Stimulated activated CD8-positive, alpha-beta memory T cell treated with anti-CD3 and anti-CD28 coated beads, Interleukin-12 subunit alpha, Interleukin-12 subunit beta, amount 100 ng/mL, for 1 hour (primary cell): ENCODE results near the gene SNRNP27.

Experiments
- DNase-seq: peaks from one replicate; pipeline ENCODE4 v3.0.0-alpha.2; 2020; ENCODE audit warnings: low read depth

The SNRNP27 gene

DNA sequence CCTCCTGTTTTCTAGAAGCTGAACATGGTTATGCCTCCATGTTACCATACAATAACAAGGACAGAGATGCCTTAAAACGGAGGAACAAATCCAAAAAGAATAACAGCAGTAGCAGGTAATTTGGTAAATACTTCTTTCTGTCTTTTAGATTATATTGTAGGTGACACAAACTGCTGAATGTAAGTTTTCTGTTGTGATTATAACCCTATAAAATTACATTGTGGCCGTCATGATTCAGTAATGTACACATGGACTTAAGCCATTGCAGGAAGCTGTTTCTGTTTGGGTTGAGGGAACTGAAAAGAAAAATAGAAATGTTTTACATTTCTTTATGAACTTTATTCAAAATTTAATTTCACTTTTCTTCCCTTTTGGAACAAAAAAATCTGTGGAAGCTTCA, 22.4 kb downstream of the SNRNP27 start:
- no peak for DNase-seq

DNA sequence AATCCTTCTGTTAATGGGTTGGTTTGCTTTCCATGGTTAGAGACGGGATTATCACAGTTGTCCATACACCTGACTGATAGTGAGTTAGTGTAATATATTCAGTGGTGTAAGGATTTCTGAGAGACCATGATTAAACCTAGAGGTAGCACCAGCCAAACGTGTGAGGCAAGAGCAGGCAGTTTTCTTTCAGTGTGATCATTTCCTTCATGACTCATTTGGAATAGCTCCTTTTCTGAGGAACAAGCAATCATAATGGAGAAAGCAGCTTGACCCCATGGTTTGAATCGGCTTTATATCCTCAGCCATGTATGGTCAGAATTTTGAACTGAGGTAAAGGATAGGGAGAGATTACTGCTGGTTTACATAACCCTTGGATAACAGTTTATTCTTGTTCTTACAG, 24.1 kb downstream of the SNRNP27 start:
- DNase-seq = no peak

- no peak for DNase-seq
Measured at GRCh38 chr2:69918401-69918800, 24.6 kb downstream of the SNRNP27 start.

- no peak for DNase-seq
Measured at GRCh38 chr2:69923116-69923515, 29.4 kb downstream of the SNRNP27 start.

GRCh38 chr2:69926849-69927515, 33.2 kb downstream of the SNRNP27 start:
- DNase-seq = no peak

DNA sequence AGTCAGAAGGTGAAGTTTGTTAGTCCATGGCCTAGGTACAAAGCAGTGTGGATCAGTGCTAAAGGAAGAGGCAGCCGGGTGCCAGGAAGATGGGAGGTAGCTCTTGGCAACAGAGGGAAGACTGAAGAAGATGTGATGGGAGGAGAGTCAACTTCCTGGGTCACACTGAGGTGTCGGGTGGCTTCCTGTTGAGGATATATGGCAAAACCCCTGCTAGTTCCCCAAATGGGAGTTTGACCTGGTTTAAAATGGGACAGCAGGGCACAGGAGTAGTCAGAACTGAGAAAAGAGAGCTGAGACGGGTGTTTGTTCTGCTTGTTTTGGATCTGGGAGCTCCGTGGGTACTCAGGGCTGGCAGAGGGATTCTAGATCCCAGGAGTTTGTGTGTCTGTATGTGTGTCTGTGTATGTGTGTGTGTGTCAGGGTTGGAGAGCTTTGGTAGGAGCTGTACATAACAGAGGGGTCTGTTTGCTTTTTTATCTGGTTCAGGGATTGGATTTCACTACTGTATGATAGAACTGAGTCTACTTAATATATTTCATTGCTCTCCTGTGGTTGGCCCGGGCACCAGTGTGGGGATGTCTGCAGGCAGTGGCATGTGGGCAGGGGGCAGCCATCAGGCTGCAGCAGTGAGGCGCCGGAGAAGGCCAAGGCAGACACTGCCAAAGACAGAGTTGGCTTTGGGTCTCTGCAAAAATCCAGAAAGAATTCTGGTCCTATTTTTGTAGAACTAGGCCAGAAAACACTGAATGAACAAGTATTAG, 38.3 kb downstream of the SNRNP27 start:
- DNase-seq = no peak

DNA sequence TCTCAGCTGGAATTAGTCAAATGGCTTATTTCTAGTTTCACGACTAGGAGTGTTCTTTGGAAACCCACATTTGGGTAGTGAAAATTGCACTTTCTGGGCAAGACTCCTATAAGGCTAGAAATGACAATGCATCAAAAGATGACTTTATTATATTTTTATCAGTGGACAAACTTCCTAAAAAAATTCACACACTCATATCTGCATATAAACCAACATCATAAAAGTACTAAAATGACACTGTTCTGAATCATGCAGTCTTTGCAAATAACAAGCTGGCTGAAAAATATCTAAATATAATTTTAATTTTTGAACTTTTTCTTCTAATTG, 38.8 kb downstream of the SNRNP27 start:
- DNase-seq = no peak

DNA sequence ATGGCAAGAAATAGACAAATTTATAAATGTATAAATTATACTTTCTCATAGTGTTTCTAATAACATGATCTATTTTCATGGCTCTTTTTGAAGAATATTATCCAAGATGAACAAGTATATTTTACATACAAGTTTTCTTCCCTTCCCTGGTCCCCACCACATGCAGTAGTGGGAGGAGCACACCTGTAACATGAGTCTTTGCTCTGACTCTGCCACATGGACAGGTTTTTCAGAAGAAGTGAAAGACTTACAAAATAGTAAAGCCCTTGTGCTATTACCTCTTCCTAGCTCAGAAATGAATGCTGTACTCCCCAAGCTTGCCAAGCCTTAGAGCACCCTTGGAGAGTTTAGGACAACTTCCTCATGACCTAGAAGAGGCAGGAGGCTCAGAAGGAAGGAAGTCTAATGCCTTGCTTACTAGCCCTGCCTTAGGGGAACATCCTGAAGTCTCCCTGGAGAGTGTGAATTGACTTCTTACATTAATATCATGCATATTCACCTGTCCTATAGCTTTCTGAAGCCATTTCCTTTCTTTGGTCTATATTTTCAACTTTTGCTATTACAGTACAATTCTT, 39.6 kb downstream of the SNRNP27 start:
- no peak for DNase-seq

DNA sequence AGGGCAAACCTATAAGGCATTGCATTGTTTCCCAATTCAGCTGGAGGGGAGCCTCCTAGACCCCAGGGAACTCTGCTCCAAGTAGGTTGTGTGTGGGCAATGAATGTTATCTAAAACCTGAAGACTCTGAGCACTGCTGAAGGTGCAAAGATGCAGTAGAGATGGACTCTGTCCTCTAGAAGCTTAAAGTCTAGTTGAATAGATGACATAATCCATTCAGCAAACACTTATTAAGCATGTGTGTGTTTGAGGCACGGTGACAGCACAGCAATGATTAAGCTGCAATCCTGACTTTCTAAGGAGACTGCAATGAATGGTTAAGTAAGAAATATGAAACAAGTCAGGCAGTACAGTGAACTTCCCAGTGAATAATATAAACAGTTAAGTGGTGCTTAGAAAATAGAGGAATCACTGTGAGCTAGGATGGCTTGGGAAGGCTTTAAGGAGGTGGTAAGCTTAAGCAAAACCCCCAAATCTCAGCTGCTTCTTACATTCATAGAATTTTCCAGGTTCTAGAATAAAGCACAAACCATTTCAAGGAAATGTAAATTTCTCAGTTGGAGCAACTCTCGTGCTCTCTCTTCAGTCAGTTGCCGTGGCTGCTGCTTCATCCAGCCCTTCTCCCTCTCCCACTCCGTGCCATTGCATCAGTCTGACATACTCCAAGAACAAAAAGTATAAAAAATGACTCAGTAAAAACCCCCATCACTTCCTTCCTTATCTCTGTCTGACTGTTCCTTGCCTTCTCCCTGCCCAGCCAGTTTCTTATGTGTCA, 40.3 kb downstream of the SNRNP27 start:
- no peak for DNase-seq

DNA sequence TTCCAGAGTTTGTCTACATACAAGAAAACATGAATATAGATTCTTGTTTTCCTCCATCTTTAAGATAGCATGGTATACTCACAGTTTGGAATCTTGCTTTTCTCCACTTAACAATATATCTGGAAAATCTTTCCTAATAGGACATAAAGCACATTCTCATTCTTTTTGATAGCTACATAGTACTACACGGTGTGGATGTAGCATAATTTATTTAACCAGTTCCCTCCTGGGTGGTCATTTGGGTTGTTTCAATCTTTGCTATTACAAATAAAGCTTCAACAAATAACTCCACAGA, 40.8 kb downstream of the SNRNP27 start:
- no peak for DNase-seq

- DNase-seq = no peak
Measured at GRCh38 chr2:69935011-69935410, 41.3 kb downstream of the SNRNP27 start.

DNA sequence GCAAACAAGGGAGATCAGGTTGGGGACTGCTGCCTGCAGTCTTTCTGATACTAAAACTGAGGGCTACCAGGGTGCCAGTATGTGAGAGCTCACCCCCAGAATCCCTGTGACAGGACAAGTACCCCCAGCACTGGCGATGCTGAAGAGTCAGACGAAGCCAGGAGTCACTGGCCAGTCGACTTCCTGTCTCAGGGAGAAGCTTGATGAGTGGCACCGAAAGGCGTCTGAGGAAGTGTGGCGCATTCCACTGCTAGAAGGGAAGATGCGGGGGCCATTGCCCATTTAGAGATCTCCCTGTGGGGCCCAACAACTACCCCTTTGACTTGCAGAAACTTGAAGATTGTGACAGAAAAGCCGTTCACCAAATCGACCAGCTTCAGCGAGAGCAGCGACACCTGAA, 43.1 kb downstream of the SNRNP27 start:
- DNase-seq = no peak

DNA sequence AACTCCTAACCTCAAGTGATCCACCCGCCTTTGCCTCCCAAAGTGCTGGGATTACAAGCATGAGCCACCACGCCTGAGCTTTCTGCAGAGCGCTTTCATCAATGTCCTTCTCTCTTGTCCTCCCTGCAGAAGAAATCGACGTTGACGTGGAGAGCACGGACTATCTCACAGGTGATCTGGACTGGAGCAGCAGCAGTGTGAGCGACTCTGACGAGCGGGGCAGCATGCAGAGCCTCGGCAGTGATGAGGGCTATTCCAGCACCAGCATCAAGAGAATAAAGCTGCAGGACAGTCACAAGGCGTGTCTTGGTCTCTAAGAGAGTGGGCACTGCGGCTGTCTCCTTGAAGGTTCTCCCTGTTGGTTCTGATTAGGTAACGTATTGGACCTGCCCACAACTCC, 44.2 kb downstream of the SNRNP27 start:
- DNase-seq = no peak

DNA sequence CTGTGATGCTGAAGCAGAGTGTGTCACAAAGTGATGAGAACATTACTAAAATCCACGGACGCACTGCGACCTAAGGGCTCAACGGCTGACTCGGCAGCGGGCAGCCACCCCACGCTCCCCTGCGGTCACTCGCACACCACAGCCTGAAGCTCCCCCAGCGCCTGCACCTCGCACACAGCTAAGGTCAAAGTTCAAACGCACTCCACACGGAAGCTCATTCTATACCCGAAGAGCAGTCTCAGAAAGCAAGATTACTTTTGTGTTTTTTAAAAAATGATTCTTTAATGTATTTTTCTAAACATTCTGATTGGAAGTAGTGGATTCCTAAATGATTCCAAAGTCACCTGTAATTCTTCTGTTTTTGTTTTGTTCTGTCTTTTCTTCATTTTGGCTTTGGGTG, 46.0 kb downstream of the SNRNP27 start:
- DNase-seq = no peak

GRCh38 chr2:69940691-69941090, 46.9 kb downstream of the SNRNP27 start:
- no peak for DNase-seq

DNA sequence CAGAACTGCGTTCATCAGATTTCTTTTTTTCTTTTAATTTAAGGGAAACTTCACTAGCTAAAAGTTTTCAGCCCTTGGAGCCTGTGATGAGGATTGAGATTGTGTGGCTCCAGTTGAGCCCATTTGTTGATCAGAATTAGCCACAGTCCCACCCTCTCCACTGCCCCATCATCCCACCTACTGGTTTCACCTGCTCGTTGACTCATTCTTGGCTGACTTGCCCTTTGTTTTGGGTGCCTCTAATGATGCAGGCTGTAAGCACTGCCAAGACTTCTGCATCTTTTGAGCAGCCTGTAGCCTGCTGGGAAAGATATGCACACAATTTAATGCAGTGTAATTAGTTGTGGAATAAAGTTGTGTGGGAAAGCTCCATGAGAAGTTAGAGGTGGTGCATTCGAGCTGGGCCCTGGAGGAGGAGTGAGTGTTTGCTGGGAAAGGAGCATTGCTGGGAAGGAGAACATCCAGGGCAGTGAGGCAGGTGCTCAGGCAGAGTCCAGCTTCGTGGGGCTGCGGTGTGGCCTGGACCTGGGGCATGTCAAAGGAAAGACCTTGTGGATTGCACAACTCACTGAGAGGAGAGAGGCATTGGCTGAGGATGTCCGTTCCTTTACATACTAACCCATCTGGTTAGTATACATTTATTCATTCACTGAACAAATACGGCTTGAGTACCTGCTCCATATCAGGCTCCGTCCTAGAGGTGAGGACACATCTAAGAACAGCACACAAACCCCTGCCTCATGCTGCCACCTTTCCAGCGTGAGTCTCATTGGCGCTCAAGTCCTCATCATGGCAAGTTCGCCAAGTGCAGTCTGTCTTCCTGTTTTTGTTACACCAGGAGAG, 49.5 kb downstream of the SNRNP27 start:
- no peak for DNase-seq

GRCh38 chr2:69943843-69944525, 50.2 kb downstream of the SNRNP27 start:
- DNase-seq = no peak

DNA sequence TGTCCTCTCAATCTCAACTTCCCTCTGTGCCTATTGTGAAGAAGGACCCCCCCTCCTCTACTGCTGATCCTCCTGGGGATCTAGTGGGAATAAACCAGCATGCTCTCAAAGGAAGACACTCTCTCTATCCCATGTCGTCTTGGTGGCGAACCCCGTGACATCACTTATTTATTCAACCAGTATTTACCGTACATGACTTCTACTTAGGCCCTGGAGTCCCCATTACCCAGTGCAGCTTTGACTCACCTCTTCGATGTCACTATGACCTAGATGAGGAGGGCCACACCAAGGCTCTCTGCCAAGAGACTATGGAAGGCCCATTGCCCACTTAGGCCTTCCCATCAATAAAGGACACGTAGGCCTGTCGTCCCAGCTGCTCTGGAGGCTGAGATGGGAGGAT, 51.0 kb downstream of the SNRNP27 start:
- DNase-seq = no peak

GRCh38 chr2:69945441-69945840, 51.7 kb downstream of the SNRNP27 start:
- no peak for DNase-seq

- DNase-seq = no peak
Measured at GRCh38 chr2:69945941-69946340, 52.2 kb downstream of the SNRNP27 start.
